GM23338 (cell line): ENCODE results near the gene ZDHHC5.

Experiments used
- CREB1 ChIP-seq: fragments of 250-450 bp; sonication (Bioruptor Pico); IDR thresholded peaks from 2 replicates; pipeline ENCODE4 v1.5.0; 2020; ENCODE audit warnings: low read depth, mild to moderate bottlenecking, moderate library complexity
- EZH2 ChIP-seq: fragments of 200-600 bp; sonication (generic); IDR thresholded peaks from one replicate; pipeline ENCODE4 v1.8.0; 2017; ENCODE audit warnings: antibody characterized with exemption, mild to moderate bottlenecking, low read depth; ENCODE audit not compliant: unreplicated experiment
- EZH2phosphoT487 ChIP-seq: fragments of 200-600 bp; sonication (generic); IDR thresholded peaks from one replicate; pipeline ENCODE4 v1.8.1; 2018; ENCODE audit warnings: antibody characterized with exemption; ENCODE audit not compliant: unreplicated experiment
- JUNB ChIP-seq: IDR thresholded peaks from one replicate; pipeline ENCODE4 v1.6.1; 2016; ENCODE audit warnings: antibody characterized with exemption; ENCODE audit not compliant: unreplicated experiment
- POLR2AphosphoS5 ChIP-seq: IDR thresholded peaks from 2 replicates; pipeline ENCODE4 v1.6.1; 2016; ENCODE audit warnings: antibody characterized with exemption, low read depth
- TF ChIP-seq, protein P1 (sequence below), 2 experiments: fragments of 200-600 bp in 1 of 2; sonication (generic) in 1 of 2; conservative IDR thresholded peaks; 2 replicates each; pipeline versions ENCODE4 v1.5.1 to v1.6.1; 2016 to 2017; ENCODE audit warnings: antibody characterized with exemption in 2 of 2, low read depth in 2 of 2, mild to moderate bottlenecking in 2 of 2, moderate library complexity in 1 of 2
- TF ChIP-seq, protein P2 (sequence below): IDR thresholded peaks from 2 replicates; pipeline ENCODE4 v1.6.1; 2016; ENCODE audit warnings: antibody characterized with exemption
- TF ChIP-seq, protein P3 (sequence below): IDR thresholded peaks from one replicate; pipeline ENCODE4 v1.6.1; 2018; ENCODE audit warnings: antibody characterized with exemption; ENCODE audit not compliant: unreplicated experiment

GRCh38 chr11:57735619-57736298 is 67.8 kb downstream of the ZDHHC5 start:
- TF ChIP-seq POLR2AphosphoS5 (no peak), CREB1 (CRISPR knock-in tag) (no peak), EZH2 (no peak), EZH2phosphoT487 (no peak), JUNB (no peak)
- TF ChIP-seq, protein P1, sequence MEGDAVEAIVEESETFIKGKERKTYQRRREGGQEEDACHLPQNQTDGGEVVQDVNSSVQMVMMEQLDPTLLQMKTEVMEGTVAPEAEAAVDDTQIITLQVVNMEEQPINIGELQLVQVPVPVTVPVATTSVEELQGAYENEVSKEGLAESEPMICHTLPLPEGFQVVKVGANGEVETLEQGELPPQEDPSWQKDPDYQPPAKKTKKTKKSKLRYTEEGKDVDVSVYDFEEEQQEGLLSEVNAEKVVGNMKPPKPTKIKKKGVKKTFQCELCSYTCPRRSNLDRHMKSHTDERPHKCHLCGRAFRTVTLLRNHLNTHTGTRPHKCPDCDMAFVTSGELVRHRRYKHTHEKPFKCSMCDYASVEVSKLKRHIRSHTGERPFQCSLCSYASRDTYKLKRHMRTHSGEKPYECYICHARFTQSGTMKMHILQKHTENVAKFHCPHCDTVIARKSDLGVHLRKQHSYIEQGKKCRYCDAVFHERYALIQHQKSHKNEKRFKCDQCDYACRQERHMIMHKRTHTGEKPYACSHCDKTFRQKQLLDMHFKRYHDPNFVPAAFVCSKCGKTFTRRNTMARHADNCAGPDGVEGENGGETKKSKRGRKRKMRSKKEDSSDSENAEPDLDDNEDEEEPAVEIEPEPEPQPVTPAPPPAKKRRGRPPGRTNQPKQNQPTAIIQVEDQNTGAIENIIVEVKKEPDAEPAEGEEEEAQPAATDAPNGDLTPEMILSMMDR (conservative IDR thresholded peaks at IDR 0.05; ENCODE audit: low read depth in 2 of 2) = no peak
- TF ChIP-seq, protein P2, sequence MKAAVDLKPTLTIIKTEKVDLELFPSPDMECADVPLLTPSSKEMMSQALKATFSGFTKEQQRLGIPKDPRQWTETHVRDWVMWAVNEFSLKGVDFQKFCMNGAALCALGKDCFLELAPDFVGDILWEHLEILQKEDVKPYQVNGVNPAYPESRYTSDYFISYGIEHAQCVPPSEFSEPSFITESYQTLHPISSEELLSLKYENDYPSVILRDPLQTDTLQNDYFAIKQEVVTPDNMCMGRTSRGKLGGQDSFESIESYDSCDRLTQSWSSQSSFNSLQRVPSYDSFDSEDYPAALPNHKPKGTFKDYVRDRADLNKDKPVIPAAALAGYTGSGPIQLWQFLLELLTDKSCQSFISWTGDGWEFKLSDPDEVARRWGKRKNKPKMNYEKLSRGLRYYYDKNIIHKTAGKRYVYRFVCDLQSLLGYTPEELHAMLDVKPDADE = no peak
- TF ChIP-seq, protein P3, sequence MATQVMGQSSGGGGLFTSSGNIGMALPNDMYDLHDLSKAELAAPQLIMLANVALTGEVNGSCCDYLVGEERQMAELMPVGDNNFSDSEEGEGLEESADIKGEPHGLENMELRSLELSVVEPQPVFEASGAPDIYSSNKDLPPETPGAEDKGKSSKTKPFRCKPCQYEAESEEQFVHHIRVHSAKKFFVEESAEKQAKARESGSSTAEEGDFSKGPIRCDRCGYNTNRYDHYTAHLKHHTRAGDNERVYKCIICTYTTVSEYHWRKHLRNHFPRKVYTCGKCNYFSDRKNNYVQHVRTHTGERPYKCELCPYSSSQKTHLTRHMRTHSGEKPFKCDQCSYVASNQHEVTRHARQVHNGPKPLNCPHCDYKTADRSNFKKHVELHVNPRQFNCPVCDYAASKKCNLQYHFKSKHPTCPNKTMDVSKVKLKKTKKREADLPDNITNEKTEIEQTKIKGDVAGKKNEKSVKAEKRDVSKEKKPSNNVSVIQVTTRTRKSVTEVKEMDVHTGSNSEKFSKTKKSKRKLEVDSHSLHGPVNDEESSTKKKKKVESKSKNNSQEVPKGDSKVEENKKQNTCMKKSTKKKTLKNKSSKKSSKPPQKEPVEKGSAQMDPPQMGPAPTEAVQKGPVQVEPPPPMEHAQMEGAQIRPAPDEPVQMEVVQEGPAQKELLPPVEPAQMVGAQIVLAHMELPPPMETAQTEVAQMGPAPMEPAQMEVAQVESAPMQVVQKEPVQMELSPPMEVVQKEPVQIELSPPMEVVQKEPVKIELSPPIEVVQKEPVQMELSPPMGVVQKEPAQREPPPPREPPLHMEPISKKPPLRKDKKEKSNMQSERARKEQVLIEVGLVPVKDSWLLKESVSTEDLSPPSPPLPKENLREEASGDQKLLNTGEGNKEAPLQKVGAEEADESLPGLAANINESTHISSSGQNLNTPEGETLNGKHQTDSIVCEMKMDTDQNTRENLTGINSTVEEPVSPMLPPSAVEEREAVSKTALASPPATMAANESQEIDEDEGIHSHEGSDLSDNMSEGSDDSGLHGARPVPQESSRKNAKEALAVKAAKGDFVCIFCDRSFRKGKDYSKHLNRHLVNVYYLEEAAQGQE = no peak
